ENCODE results near the gene GKN2.
A peak's percentile ranks its signal among the peaks of the same experiment; 100 is the strongest.
"Not testable (repeated sequence)": the region's sequence is repeated elsewhere in the genome, so short reads cannot be mapped to it uniquely, and the experiment has no call there.

The GKN2 gene

GRCh38 chr2:68917034-68917718 lies 35.5 kb downstream of the GKN2 start:
- no peak for DNase-seq

DNA sequence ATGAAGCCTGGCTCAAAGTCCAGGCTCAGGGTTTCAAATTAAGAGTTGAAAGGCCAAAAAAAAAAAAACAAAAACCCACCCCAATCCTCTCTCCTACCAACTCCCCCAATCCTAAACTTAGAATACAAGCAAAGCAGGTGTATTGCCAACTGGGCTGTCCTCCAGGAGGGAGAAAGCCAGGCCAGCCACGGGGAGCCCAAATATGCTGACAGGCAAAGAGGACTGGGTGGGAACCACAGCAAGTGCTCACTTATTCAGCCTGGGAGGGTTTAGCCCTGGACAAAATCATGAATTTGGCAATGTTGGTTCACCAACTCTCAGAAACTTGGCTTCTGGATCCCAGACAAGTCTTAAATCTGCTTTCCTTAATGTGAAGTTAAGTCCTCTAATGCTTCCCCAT lies 36.5 kb downstream of the GKN2 start:
- no peak for DNase-seq

- no peak for DNase-seq
These were observed 37.3 kb downstream of the GKN2 start for GRCh38 chr2:68915393-68915792.

GRCh38 chr2:68913359-68913758 lies 39.3 kb downstream of the GKN2 start:
- no peak for DNase-seq

DNA sequence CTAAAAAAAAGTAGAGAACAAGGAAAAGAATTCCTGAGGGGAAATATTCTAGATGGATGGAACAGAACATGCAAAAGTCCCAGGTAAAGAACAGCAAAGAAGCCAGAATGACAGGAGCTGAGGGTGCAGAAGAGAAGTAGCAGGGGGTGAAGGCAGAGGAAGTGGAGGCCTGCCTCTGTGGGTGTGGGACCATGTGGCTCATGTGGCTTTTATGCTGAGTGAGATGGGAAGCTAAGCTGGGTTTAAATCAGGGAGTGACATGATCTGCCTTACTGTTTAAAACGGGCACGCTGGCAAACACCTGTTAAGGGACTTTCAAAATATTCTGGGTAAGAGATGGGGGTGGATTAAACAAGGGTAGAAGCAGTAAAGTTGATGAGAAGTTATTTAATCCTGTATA lies 40.0 kb downstream of the GKN2 start:
- no peak for DNase-seq

- DNase-seq = no peak
These were observed 40.6 kb downstream of the GKN2 start for GRCh38 chr2:68912111-68912510.

GRCh38 chr2:68911709-68912108 lies 41.0 kb downstream of the GKN2 start:
- DNase-seq = no peak

DNA sequence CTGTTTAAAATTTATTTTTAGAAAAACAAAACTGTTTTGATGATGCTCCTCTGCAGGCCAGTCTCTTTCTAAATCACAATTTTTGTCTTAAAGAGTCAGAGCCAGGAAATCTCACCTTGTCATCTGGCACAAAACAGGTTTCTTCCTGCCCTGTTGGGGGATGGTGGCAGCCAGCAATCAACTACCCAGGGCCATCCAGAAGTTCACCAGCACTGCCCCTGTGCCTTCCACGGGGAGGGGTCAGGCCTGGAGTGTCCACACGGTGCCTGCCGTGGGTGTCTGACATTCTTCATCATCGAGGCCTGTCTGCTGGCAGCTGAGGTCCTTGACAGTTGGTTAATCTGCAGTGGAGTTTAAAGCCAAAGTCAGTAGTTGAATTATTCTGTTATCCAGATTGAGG lies 41.4 kb downstream of the GKN2 start:
- no peak for DNase-seq

DNA sequence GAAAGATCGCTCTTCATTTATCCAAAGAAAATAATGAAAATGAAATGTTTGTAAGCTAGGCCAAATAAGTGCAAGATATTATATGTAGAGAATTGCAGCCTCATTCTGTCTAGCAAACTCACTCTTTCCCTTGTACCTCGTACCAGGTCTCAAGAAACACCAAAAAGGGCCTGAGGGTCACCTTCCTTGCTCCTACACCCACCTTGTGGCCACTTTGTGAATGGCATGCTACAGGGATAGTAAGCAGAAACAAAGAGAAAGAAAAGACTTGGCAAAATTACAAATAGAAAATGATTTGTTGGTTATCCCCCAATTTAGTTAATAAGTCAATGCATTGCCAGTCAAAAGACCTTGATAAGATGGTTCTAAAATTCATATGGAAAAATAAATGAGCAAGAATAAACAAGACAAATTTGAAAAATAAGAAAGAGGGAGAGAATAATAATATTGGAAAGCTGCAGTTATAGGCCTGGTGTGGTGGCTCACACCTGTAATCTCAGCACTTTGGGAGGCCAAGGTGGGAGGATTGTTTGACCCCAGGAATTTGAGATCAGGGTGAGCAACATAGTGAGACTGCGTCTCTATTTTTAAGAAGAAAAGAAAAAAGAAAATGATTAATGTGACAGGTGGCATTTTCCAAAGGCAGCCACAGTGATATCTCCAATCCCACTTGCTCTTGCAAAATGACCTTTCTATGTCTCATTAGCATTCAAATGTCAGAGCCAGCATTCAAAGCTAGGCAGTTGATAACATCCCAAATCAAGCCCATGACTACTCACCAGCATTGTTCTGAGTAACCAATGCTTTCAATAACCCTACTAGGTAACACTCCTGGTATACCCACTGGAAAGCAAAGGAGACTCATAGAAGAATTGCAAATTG lies 42.7 kb downstream of the GKN2 start:
- peak; percentile 74 for DNase-seq

- DNase-seq = peak; percentile 86
These were observed 44.2 kb downstream of the GKN2 start for GRCh38 chr2:68908392-68908970.

DNA sequence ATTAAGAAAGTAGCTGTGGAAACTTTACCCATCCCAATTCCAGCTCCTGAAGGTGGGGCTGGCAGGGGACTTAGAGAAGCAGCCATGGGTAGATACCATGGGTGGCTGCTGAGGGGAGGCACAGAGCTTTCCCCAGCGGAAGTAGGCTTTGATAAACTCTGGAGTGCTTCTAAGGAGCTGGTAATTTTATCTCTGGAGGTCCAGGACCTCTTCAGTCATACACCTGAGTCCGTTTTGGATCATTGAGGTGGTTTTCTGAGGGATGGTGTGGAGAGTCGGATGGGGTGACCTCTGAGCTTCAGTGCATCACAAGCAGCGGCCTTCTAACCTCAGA lies 44.8 kb downstream of the GKN2 start:
- DNase-seq = no peak

GRCh38 chr2:68907232-68907919 lies 45.3 kb downstream of the GKN2 start:
- no peak for DNase-seq

GRCh38 chr2:68906716-68907115 lies 46.0 kb downstream of the GKN2 start:
- DNase-seq = no peak

DNA sequence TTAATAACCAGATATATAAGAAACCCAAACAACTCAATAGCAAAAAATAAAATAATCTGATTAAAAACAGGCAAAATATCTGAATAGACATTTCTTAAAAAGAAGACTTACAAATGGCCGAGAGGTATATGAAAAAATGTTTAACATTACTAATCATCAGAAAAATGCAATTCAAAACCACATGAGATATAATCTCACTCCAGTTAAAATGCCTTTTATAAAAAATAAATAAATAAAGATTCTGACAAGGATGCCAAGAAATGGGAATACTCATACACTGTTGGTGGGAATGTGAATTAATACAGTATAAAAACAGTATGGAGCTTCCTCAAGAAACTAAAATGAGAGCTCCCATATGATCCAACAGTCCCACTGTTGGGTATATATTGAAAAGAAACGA lies 47.6 kb downstream of the GKN2 start:
- no peak for DNase-seq

GRCh38 chr2:68901561-68901960 lies 51.1 kb downstream of the GKN2 start:
- DNase-seq = no peak

DNA sequence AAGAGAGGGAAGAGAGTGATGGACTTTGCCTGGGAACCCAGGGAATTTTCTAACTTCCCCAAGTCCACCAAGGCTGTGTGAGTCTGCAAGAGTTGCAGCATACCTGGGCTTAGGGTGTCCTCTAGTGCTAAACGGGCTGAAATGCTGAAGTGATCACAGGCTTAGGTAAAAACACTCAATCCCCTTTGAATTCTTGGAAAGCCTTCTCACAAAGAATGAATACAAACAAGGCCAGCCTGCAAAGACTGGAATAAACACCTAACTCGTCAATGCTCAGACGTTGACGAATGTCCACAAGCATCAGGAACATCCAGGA lies 51.5 kb downstream of the GKN2 start:
- no peak for DNase-seq

- no peak for DNase-seq
These were observed 52.0 kb downstream of the GKN2 start for GRCh38 chr2:68900496-68901198.

GRCh38 chr2:68895981-68896380 lies 56.7 kb downstream of the GKN2 start:
- not testable (repeated sequence) for DNase-seq
